Fibroblast of skin of abdomen (primary cell): ENCODE data around the gene IFNL4. TPM values are rescaled to one million over a fixed set of nuclear protein-coding genes. Genes with fewer than 3 reads are reported as not detected.
"Not testable (repeated sequence)": the region's sequence is repeated elsewhere in the genome, so short reads cannot be mapped to it uniquely, and the experiment has no call there.

Source experiments
- DNase-seq: peaks from one replicate; pipeline ENCODE4 v3.0.0-alpha.2; 2013
- polyA plus RNA-seq, 2 experiments: library from polyadenylated mRNA; unstranded; fragments of 120-200 nt; gene quantifications; one replicate each; pipeline ENCODE4 v1.2.1, GENCODE V29; 2013; ENCODE audit not compliant: insufficient read length in 2 of 2

The IFNL4 gene
- polyA plus RNA-seq (2013, experiment 1 of 2; ENCODE audit: insufficient read length) = not detected
- polyA plus RNA-seq (2013, experiment 2 of 2; ENCODE audit: insufficient read length) = not detected

GRCh38 chr19:39248806-39249205 lies at the start of gene IFNL4:
IFNL4 (minus strand) TSS chr19:39248856.
- no peak for DNase-seq

DNA sequence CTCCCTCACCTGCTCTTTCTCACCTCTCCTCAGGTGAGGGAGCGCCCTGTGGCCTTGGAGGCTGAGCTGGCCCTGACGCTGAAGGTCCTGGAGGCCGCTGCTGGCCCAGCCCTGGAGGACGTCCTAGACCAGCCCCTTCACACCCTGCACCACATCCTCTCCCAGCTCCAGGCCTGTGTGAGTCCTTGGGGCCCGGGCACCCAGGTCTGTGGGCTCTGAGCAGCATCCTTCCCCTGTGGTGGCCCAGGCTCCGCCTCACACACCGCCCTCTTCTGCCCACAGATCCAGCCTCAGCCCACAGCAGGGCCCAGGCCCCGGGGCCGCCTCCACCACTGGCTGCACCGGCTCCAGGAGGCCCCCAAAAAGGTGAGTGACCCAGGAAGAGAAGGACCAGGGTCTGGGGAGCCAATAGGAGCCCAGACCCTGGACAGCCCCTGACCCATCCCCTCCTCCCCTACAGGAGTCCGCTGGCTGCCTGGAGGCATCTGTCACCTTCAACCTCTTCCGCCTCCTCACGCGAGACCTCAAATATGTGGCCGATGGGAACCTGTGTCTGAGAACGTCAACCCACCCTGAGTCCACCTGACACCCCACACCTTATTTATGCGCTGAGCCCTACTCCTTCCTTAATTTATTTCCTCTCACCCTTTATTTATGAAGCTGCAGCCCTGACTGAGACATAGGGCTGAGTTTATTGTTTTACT lies 49.4 kb upstream of the IFNL4 start:
- DNase-seq = no peak

DNA sequence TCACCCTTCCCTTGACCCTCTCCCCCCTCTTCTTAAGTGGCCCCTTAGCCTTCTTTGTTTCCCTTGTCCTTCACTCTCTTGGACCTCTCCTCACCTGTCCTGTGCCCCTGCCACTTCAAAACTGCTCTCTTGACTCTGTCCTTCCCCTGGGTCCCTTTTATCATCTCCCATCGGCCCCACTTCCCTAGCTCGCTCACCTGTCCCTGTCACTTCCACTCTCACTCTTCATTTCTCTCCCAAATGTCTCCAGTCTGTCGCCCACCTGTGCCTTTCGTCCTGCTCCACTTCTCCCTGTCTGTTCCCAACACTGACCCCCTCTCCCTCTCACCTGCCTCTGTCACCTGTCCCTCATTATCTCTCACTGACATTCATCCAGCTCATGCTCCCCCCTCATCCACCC lies 48.2 kb upstream of the IFNL4 start:
- no peak for DNase-seq

DNA sequence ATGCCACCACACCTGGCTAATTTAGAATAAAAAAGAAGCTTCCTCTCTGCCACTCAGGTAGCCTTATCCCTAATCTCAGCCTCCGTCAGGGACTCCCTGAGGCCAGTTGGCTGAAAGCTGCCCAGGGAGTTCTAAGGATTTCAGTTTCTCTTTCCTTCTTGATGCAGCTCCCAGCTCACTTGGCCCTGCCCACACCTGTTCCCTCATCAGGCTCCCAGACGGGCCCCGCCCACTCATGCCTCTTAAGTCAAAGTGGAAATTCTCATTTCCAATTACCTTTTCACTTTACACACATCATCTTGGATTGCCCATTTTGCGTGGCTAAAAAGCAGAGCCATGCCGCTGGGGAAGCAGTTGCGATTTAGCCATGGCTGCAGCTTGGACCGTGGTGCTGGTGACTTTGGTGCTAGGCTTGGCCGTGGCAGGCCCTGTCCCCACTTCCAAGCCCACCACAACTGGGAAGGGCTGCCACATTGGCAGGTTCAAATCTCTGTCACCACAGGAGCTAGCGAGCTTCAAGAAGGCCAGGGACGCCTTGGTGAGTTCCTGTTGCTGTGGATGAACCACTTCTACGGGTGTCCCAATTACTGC lies 47.5 kb upstream of the IFNL4 start, which contains the start of gene IFNL1:
Gene IFNL1, plus strand, starts transcription at position 353 of the 591 bp plus-strand sequence. Its CDS starts 15 bp downstream, at position 368.
- DNase-seq = no peak

DNA sequence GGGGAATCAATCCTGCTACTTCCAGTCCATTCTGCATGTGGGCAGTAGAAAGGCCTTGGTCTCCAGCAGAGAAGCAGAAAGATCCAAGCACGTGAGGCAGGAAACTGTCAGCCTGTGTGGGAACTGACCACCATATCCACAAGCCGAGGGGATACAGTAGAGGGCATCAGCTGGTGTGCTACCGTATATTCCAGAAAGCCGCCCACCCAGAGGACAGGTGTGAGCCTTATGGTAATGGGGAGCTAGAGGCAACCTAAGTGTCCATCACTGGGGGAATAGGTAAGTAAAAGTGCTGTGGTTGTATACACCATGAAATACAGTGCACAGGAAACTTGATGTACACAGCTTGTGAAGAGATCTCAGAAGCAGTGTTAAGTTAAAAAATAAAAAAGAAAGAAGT lies 44.7 kb upstream of the IFNL4 start:
- DNase-seq = no peak

- no peak for DNase-seq
Observed at GRCh38 chr19:39284032-39284431, 35.4 kb upstream of the IFNL4 start.

DNA sequence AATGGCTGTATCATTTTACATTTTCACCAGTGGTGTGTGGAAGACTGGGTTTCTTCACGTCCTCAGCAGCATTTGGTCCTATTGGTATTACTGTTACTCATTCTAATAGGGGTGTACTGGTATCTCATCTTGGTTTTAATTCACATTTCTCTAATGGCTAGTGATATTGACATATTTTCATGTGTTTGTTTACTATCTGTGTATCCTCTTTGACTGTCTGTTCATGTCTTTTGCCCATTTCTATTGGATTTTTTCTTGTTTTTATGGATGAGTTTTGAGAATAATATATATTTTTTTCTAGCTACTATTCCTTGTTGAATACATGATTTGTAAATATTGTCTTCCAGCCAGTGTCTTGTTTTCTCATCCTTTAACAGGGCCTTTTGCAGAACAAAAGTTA lies 33.4 kb upstream of the IFNL4 start:
- DNase-seq = no peak

DNA sequence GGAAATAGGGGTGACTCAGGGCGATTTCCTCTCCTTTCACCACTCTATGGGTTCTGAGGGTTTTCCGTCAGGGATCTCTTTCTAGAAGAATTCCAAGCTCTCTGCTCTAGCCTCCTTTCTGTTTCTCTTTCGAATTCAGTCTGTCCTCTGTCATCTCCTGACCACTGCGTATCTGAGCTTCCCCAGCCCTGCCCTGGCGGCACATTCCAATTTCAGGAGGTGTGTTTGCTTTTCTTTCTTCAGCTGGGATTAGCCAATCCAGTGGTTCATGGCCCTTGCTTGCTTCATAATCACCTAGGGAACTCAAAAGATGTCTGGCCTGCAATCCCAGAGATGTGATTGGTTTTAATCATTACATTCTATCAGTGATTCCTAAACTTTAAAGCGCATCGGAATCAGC lies 28.9 kb upstream of the IFNL4 start:
- no peak for DNase-seq

- DNase-seq = no peak
Observed at GRCh38 chr19:39276740-39277139, 28.1 kb upstream of the IFNL4 start.

DNA sequence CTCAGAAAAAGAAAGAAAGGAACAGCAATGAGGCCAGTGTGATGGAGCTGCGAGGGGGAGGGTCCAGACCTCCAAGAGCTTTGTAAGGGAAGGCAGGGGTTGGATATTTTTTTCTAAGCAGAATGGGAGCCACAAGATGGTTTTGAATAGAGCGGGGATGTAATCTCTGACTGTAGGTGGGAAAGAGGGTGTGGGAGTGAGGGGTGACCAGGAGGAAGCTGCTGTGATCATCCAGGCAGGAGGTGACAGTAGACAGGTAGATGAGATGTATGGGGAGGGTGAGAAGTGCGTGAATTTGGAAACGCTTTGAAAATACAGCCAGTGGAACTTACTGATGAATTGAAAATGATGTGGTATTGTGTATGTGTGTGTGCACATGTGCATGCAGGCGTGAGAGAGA lies 26.9 kb upstream of the IFNL4 start:
- no peak for DNase-seq

DNA sequence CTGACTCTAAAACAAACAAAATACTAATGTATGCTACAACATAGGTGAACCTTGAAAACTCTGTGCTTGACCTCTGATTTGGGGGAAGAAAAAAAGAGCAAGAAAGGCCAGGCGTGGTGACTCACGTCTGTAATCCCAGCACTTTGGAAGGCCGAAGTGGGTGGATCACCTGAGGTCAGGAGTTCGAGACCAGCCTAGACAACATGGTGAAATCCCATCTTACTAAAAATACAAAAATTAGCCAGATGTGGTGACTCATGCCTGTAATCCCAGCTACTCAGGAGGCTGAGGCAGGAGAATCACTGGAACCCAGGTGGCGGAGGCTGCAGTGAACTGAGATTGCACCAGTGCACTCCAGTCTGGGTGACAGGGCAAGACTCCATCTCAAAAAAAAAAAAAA lies 25.2 kb upstream of the IFNL4 start:
- DNase-seq = not testable (repeated sequence)

- no peak for DNase-seq
Observed at GRCh38 chr19:39270036-39270871, 21.6 kb upstream of the IFNL4 start.

DNA sequence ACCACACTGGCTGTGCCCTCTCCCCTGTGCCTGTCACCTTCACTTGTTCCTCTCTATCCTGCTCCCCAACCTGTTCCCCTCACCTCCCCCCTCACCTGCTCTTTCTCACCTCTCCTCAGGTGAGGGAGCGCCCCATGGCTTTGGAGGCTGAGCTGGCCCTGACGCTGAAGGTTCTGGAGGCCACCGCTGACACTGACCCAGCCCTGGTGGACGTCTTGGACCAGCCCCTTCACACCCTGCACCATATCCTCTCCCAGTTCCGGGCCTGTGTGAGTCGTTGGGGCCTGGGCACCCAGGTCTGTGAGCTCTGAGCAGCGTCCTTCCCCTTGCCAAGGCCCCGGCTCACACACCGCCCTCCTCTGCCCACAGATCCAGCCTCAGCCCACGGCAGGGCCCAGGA lies 20.7 kb upstream of the IFNL4 start:
- DNase-seq = not testable (repeated sequence)

GRCh38 chr19:39268531-39269223 lies 20.0 kb upstream of the IFNL4 start:
- DNase-seq = not testable (repeated sequence)

DNA sequence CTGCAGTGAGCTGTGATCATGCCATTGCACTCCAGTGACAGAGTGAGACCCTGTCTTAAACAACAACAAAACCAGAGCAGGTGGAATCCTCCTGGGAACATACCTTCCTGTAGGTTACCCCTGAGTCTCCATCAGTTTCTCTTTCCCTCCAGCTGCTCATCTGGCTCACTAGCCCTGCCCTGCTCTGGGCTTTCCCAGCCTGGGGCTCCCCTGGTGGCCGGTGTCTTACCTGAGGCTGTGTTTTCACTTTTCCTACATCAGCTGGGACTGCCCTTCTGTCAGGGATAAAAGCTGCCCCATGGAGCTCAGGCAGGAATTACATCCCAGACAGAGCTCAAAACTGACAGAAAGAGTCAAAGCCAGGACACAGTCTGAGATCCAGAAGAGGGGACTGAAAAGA lies 19.4 kb upstream of the IFNL4 start, which contains the start of gene IFNL2:
Gene IFNL2, plus strand, starts transcription at position 312 of the 400 bp plus-strand sequence. CDS start 173 bp downstream, outside the sequence.
- DNase-seq = not testable (repeated sequence)

DNA sequence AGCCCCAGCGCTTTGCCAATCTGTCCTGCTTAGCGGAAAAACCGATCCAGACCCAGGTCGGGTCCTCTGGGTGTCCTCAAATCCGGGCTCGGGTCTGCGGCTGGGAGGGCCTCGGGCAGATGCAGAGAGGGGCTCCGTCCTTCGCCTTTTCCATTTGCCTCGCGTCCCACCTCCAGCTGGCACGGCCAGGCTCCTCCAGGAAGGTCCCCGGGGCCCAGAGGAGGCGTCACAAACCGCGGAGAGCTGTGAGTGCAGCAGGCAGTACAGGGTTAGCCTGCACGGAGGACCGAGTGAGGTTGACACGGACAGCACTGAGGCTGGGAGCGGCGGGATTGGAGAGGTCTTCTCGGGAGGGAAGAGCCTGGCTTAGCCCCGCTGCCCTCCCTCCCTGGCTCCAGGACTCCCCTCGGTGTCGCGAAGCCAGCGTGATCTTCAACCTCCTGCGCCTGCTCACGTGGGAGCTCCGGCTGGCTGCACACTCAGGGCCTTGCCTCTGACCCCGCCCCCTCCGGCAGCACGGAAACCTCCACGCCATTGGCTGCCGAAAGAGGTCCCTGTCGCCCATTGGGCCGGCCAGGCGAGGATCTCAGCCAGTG lies 16.8 kb upstream of the IFNL4 start:
- no peak for DNase-seq

DNA sequence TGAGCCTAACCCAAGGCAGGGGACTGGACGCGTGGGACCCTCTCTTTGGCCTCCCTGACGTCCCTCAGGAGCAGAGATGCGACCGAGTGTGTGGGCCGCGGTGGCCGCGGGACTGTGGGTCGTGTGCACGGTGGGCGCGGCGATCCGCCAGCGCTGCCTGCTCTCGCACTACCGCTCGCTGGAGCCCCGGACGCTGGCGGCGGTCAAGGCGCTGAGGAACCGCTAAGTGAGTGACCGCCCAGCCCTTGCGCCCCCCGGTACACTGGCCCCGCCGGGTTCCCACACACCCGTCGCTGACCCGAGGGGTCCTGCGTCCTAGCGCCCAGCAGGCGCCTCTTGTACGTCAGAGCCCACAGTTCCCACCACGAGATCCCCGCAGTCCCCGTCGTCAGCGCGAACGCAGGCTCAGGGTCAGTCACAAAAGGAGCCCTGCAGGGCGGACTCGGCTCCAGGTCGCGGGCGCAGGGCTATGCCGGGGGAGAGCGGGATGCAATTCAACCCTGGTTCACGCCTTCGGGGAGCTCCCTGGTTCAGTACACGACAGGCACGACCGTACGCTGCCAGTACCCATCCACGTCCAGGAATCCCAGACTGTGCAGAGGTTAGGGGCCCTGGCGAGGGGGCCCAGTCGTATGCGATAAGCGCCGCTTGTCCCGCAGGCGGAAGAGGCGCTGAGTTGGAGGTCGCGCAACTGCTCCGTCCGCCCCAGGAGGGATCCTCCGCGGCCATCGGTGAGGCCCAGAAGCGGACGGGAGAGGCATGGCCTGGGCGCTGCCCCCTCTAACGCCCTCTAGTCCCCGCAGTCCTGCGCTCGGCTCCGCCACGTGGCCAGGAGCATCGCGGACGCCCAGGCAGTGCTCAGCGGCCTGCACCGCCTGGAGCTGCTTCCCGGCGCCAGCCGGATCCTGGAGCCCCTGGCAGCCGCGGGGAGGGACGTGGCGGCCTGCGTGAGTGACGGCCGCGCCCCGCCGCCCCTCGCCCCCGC lies 15.9 kb upstream of the IFNL4 start:
- no peak for DNase-seq

- DNase-seq = no peak
Observed at GRCh38 chr19:39263912-39264305, 15.3 kb upstream of the IFNL4 start.

- DNase-seq = no peak
Observed at GRCh38 chr19:39262496-39262895, 13.8 kb upstream of the IFNL4 start.

DNA sequence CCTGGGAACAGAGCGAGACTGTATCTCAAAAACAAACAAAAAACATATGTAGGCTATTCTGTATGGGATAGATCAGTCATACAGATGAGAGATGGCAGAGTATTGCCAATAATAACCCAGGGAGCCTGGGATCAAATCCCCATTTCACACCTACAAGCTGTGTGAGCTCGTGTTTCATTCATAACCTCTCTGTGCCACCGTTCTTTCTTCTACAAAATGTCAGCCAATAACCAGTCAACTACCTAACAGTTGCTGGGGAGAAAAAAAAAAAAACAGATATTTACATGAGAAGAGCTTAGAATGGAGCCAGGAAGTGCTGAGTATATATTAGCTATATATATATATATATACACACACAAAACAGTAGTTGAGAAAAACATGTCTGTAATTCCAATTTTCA lies 13.0 kb upstream of the IFNL4 start:
- no peak for DNase-seq

GRCh38 chr19:39257227-39257626 lies 8.6 kb upstream of the IFNL4 start:
- no peak for DNase-seq
